Measurements from ENCODE around the gene BCL2A1.
"Not testable (repeated sequence)": the region's sequence is repeated elsewhere in the genome, so short reads cannot be mapped to it uniquely, and the experiment has no call there.

Gene BCL2A1

GRCh38 chr15:79988448-79989117 lies 17.6 kb upstream of the BCL2A1 start:
- no peak for DNase-seq

GRCh38 chr15:79987969-79988368 lies 17.0 kb upstream of the BCL2A1 start:
- no peak for DNase-seq

GRCh38 chr15:79987569-79987955 lies 16.6 kb upstream of the BCL2A1 start:
- no peak for DNase-seq

GRCh38 chr15:79981831-79982455 lies 10.9 kb upstream of the BCL2A1 start:
- no peak for DNase-seq

- peak; percentile 10 for DNase-seq
Observed at GRCh38 chr15:79978655-79979514, 7.9 kb upstream of the BCL2A1 start.

- no peak for DNase-seq
Observed at GRCh38 chr15:79978260-79978654, 7.3 kb upstream of the BCL2A1 start.

- no peak for DNase-seq
Observed at GRCh38 chr15:79977431-79978054, 6.5 kb upstream of the BCL2A1 start.

- DNase-seq: no peak
Observed at GRCh38 chr15:79973456-79974195, 2.6 kb upstream of the BCL2A1 start.

- no peak for DNase-seq
Observed at GRCh38 chr15:79972863-79973262, 1.9 kb upstream of the BCL2A1 start.

- DNase-seq: no peak
Observed at GRCh38 chr15:79970181-79970580, 815 bp downstream of the BCL2A1 start.

- DNase-seq: no peak
Observed at GRCh38 chr15:79969146-79969545, 1.9 kb downstream of the BCL2A1 start.

GRCh38 chr15:79967298-79968182 lies 3.5 kb downstream of the BCL2A1 start:
- DNase-seq: no peak

- DNase-seq: peak; percentile 7
Observed at GRCh38 chr15:79966634-79967297, 4.2 kb downstream of the BCL2A1 start.

GRCh38 chr15:79965846-79966630 lies 5.0 kb downstream of the BCL2A1 start:
- peak; percentile 1 for DNase-seq

- DNase-seq: no peak
Observed at GRCh38 chr15:79964232-79964805, 6.7 kb downstream of the BCL2A1 start.

GRCh38 chr15:79962921-79963320 lies 8.1 kb downstream of the BCL2A1 start:
- not testable (repeated sequence) for DNase-seq

GRCh38 chr15:79962178-79962577 lies 8.8 kb downstream of the BCL2A1 start:
- no peak for DNase-seq

- DNase-seq: no peak
Observed at GRCh38 chr15:79960502-79961212, 10.3 kb downstream of the BCL2A1 start.

GRCh38 chr15:79957741-79958140 lies 13.3 kb downstream of the BCL2A1 start:
- DNase-seq: no peak
